A673 (cell line): ENCODE data around the gene STX1B.

ENCODE experiments used
- EZH2 ChIP-seq: fragments of 200-600 bp; sonication (generic); IDR thresholded peaks from 2 replicates; pipeline ENCODE4 v1.6.1; 2017; ENCODE audit warnings: borderline replicate concordance, low read depth, mild to moderate bottlenecking, mixed read lengths, antibody characterized with exemption, low read length; ENCODE audit not compliant: poor library complexity, severe bottlenecking
- TF ChIP-seq, protein P1 (sequence below): fragments of 300-800, 200-600 bp; sonication (generic); conservative IDR thresholded peaks from 2 replicates; pipeline ENCODE4 v1.5.1; 2017; ENCODE audit warnings: low read depth, mild to moderate bottlenecking, antibody characterized with exemption, low read length, moderate library complexity, mixed read lengths

DNA sequence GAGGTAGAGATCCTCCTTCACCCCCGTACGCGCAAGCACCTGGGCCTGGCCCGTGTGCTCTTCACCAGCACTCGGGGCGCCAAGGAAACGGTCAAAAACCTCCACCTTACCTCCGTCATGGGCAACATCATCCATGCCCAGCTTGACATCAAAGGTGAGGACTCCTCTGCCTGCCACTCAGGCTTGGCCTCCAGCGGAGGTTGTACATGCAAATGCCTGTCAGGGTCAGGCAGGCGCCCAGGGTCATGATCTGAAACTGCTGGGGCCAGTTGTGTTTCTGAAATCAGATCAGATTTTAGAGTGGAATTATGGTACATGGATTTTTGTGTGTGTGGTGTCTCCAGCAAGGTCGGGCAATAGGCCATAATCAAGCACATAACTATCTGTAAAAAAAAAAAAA lies 49.1 kb downstream of the STX1B start:
- TF ChIP-seq EZH2: no peak
- TF ChIP-seq, protein P1, sequence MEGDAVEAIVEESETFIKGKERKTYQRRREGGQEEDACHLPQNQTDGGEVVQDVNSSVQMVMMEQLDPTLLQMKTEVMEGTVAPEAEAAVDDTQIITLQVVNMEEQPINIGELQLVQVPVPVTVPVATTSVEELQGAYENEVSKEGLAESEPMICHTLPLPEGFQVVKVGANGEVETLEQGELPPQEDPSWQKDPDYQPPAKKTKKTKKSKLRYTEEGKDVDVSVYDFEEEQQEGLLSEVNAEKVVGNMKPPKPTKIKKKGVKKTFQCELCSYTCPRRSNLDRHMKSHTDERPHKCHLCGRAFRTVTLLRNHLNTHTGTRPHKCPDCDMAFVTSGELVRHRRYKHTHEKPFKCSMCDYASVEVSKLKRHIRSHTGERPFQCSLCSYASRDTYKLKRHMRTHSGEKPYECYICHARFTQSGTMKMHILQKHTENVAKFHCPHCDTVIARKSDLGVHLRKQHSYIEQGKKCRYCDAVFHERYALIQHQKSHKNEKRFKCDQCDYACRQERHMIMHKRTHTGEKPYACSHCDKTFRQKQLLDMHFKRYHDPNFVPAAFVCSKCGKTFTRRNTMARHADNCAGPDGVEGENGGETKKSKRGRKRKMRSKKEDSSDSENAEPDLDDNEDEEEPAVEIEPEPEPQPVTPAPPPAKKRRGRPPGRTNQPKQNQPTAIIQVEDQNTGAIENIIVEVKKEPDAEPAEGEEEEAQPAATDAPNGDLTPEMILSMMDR: no peak
